Calu3 (cell line): ENCODE results near the gene FMO1. TPM values are rescaled to one million over a fixed set of nuclear protein-coding genes. Genes with fewer than 3 reads are reported as not detected.

Source experiments
- BruUV-seq: library from RNA; stranded (reverse); fragments of 400-500 nt; replicated peaks from 2 replicates; lab custom pipeline; 2021; lab: Mats Ljungman, UMichigan
- CTCF ChIA-PET: fragments of 300-600 bp; sonication (Branson Sonifier 250); formaldehyde crosslinking; loops from one replicate; lab custom pipeline; 2022; ENCODE audit warnings: antibody characterized with exemption; lab: Charles Lee
- DNase-seq: peaks from one replicate; pipeline ENCODE4 v3.0.0; 2022
- H3K27ac Mint-ChIP-seq: one replicate; pipeline ENCODE4 v1.8.0; 2022; ENCODE audit warnings: mixed read lengths; ENCODE audit not compliant: unreplicated experiment
- H3K27me3 Mint-ChIP-seq: one replicate; pipeline ENCODE4 v1.8.0; 2022; ENCODE audit warnings: mixed read lengths; ENCODE audit not compliant: unreplicated experiment
- H3K36me3 Mint-ChIP-seq: one replicate; pipeline ENCODE4 v1.8.0; 2022; ENCODE audit warnings: mild to moderate bottlenecking, moderate library complexity, mixed read lengths; ENCODE audit not compliant: insufficient read depth, unreplicated experiment
- H3K4me1 Mint-ChIP-seq: one replicate; pipeline ENCODE4 v1.8.0; 2022; ENCODE audit warnings: mild to moderate bottlenecking, low read depth, mixed read lengths; ENCODE audit not compliant: unreplicated experiment
- H3K4me3 Mint-ChIP-seq: one replicate; pipeline ENCODE4 v1.8.0; 2022; ENCODE audit warnings: mild to moderate bottlenecking, low read depth, moderate library complexity, mixed read lengths; ENCODE audit not compliant: unreplicated experiment
- H3K9me3 Mint-ChIP-seq: one replicate; pipeline ENCODE4 v1.8.0; 2022; ENCODE audit warnings: low read depth, mixed read lengths; ENCODE audit not compliant: unreplicated experiment
- intact Hi-C: fragments of 100-400 bp; cut with micrococcal nuclease; formaldehyde crosslinking; loops from one replicate; pipeline ENCODE4 v1.10.0; 2022; ENCODE audit not compliant: unreplicated experiment
- total RNA-seq: library from RNA; stranded (reverse); gene quantifications from 2 replicates; pipeline ENCODE4 v1.2.3, GENCODE V29; 2022
- TF ChIP-seq, protein P1 (sequence below): fragments of 200-600 bp; IDR thresholded peaks from one replicate; pipeline ENCODE4 v1.8.0; 2022; ENCODE audit warnings: antibody characterized with exemption; ENCODE audit not compliant: unreplicated experiment

The FMO1 gene
- total RNA-seq, 1 experiment from 2014 or later, result not detected

DNA sequence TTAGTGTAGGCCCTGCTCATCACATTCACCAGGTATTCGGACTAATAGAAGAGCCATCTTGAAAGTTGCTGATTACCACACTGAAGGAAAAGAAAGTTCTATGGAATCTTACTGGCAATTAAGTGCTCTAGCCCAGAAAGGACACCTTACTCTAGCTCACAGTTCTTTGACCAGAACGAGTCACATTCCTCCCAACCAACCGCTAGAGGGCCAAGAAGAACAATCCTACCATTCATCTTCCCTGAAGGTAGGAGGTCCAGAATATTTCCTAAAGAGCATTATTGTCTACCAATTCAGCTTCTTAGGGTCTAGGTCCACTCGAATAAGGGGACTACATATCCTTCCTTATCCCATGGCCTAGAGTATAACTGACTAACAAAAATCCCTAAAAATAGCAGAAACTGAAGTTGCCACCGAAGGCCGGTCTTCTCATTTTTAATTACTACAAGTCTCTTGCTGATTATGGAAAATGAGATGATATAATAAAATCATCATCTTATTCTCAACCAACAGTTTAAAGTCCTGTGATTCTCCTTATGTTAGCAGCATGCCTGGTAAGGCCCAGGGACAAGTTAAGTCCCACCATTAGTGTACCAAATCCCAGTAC, 2.7 kb upstream of the FMO1 start:
- intact Hi-C loops, result loop anchor here (1.0 to 10.0 kb wide), 3 partner anchors 69 to 469 kb away; partner anchors contain the start of gene FMO4
- no peaks in the 10 kb centered on the region for H3K9me3 Mint-ChIP-seq
- H3K4me3 Mint-ChIP-seq, result no peak overlapping the region
- peaks cover 42% of the 10 kb centered on the region for H3K27me3 Mint-ChIP-seq
- no TSS peak for BruUV-seq
- CTCF ChIA-PET, result interaction anchor here (0.6 to 2.8 kb wide), 9 partner anchors 13 to 470 kb away, joined by 3 to 46 read pairs (median 3); partner anchors contain the start of gene FMO4
- peak; percentile 59 for DNase-seq
- no peak overlapping the region for H3K27ac Mint-ChIP-seq
- H3K4me1 Mint-ChIP-seq, result no peaks in the 10 kb centered on the region
- TF ChIP-seq, protein P1, sequence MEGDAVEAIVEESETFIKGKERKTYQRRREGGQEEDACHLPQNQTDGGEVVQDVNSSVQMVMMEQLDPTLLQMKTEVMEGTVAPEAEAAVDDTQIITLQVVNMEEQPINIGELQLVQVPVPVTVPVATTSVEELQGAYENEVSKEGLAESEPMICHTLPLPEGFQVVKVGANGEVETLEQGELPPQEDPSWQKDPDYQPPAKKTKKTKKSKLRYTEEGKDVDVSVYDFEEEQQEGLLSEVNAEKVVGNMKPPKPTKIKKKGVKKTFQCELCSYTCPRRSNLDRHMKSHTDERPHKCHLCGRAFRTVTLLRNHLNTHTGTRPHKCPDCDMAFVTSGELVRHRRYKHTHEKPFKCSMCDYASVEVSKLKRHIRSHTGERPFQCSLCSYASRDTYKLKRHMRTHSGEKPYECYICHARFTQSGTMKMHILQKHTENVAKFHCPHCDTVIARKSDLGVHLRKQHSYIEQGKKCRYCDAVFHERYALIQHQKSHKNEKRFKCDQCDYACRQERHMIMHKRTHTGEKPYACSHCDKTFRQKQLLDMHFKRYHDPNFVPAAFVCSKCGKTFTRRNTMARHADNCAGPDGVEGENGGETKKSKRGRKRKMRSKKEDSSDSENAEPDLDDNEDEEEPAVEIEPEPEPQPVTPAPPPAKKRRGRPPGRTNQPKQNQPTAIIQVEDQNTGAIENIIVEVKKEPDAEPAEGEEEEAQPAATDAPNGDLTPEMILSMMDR, result peak; percentile 62
- no peaks in the 10 kb centered on the region for H3K36me3 Mint-ChIP-seq

DNA sequence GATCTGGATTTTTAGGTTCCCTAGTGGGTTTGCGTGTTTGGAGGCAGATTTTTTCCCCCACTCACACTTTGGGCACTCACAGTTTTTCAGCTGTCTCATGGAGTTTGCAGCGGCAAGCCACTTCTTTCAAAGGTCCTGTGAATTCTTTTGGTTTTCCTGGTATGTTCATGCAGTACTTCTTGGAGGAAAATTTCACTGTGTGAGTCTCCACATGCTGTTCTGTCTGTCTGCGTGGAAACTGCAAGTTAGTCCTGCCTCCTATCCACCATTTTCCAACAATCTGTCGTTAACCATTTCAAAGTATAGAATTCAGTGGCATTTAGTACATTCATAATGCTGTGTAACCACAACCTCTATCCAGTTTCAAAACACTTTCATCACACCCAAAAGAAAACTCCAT, 793 bp upstream of the FMO1 start:
- BruUV-seq, result no TSS peak
- H3K4me1 Mint-ChIP-seq, result no peaks in the 10 kb centered on the region
- intact Hi-C loops, result loop anchor here (10.0 kb wide), 1 partner anchor 467 kb away; no protein-coding TSS in a partner anchor
- peaks cover 33% of the 10 kb centered on the region for H3K27me3 Mint-ChIP-seq
- CTCF ChIA-PET, result no interaction called here
- no peak for DNase-seq
- H3K36me3 Mint-ChIP-seq, result peaks cover 7% of the 10 kb centered on the region
- TF ChIP-seq, protein P1, result no peak
- H3K9me3 Mint-ChIP-seq, result no peaks in the 10 kb centered on the region
- H3K4me3 Mint-ChIP-seq, result no peak overlapping the region
- H3K27ac Mint-ChIP-seq, result no peak overlapping the region

GRCh38 chr1:171248841-171249240, 547 bp downstream of the FMO1 start:
- H3K27ac Mint-ChIP-seq, result no peak overlapping the region
- H3K4me3 Mint-ChIP-seq, result no peak overlapping the region
- H3K9me3 Mint-ChIP-seq, result no peaks in the 10 kb centered on the region
- peaks cover 27% of the 10 kb centered on the region for H3K27me3 Mint-ChIP-seq
- TF ChIP-seq, protein P1, result no peak
- no TSS peak for BruUV-seq
- CTCF ChIA-PET, result no interaction called here
- DNase-seq, result no peak
- no peaks in the 10 kb centered on the region for H3K4me1 Mint-ChIP-seq
- H3K36me3 Mint-ChIP-seq, result peaks cover 7% of the 10 kb centered on the region
- intact Hi-C loops, result loop anchor here (10.0 kb wide), 1 partner anchor 466 kb away; no protein-coding TSS in a partner anchor

- Mint-ChIP-seq H3K4me1 (no peaks in the 10 kb centered on the region), H3K4me3 (no peak overlapping the region), H3K27me3 (peaks cover 40% of the 10 kb centered on the region), H3K27ac (no peak overlapping the region), H3K9me3 (no peaks in the 10 kb centered on the region), H3K36me3 (peaks cover 7% of the 10 kb centered on the region)
- DNase-seq, result no peak
- CTCF ChIA-PET, result no interaction called here
- BruUV-seq, result no TSS peak
- intact Hi-C loops, result no loop called here
- TF ChIP-seq, protein P1, result no peak
Observed at GRCh38 chr1:171250263-171250662, 2.0 kb downstream of the FMO1 start.
